ENCODE results near the gene ARID1B.

The ARID1B gene

DNA sequence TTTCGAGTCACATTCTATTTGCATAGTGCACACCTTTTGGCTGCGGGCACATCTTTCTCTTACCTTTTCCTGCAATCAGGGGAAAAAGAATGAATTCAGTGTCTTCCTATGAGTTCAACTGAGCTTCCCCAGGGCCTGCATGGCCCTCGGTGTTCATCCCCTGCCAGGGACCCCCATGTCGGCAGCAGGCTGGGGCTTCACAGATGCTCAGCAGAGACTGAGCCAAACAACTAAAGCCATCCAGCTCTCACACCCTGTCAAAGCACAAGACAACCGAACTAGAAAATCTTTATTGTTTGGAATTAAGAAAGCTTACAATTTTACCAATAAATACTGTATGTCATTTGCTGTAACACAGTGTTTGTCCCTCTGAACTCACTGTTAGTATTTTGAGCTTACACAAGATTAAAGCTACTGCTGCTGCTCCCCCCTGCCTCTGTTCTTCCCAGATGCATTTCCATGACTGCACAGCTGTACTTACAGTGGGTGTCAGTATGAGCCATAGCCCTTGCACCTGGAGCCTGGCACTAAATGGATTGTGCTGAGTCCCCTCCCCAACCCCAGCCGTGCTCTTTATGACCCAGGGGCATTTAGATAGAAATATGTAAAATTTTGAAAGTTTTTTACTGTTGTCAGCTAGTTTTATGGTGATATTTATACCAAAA lies 340.4 kb downstream of the ARID1B start:
- TF ChIP-seq TAF1 (IDR thresholded peaks at IDR 0.05; ENCODE audit: borderline replicate concordance, insufficient read depth, low read length) (no peak), POLR2AphosphoS5 (IDR thresholded peaks at IDR 0.05; ENCODE audit: low read depth, low read length) (no peak), SIN3A (IDR thresholded peaks at IDR 0.05; ENCODE audit: borderline replicate concordance, insufficient read depth, low read length) (no peak), FOXP2 (optimal IDR thresholded peaks at IDR 0.05; ENCODE audit: borderline replicate concordance, extremely low read depth, extremely low read length, insufficient read depth) (no peak), REST (IDR thresholded peaks at IDR 0.05; ENCODE audit: insufficient read depth in 1 of 2, low read depth in 2 of 2, low read length in 2 of 2) (no peak)

DNA sequence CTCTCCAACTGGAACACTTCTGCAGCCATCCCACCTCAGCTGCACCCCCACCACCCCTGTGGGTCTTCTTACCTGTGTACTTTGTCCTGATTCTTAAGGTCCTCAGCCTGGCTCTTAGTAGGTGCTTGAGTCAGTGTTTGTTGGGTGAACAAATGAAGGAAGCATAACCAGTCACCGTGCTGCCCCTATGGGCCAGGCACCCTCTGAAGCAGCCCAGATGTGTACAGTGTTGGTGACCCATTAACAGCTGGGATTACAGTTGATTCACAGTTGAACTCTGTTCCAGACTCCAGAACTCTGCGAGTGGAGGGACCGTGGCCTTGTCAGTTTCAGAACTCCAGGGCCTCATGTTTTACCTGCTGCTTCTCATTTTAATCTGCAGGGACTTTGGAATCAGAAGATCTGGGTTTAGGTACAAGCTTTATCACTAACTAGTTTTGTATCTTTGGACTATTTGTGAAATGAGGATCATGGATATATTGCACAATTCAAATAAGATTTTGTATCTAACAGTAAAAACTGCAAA lies 342.4 kb downstream of the ARID1B start:
- TF ChIP-seq FOXP2 (optimal IDR thresholded peaks at IDR 0.05; ENCODE audit: borderline replicate concordance, extremely low read depth, extremely low read length, insufficient read depth) (no peak), SIN3A (IDR thresholded peaks at IDR 0.05; ENCODE audit: borderline replicate concordance, insufficient read depth, low read length) (no peak), POLR2AphosphoS5 (IDR thresholded peaks at IDR 0.05; ENCODE audit: low read depth, low read length) (no peak), TAF1 (IDR thresholded peaks at IDR 0.05; ENCODE audit: borderline replicate concordance, insufficient read depth, low read length) (no peak), REST (IDR thresholded peaks at IDR 0.05; ENCODE audit: insufficient read depth in 1 of 2, low read depth in 2 of 2, low read length in 2 of 2) (no peak)

GRCh38 chr6:157120534-157121232 lies 343.5 kb downstream of the ARID1B start:
- no peak for TF ChIP-seq FOXP2 (optimal IDR thresholded peaks at IDR 0.05; ENCODE audit: borderline replicate concordance, extremely low read depth, extremely low read length, insufficient read depth)
- TF ChIP-seq TAF1 (IDR thresholded peaks at IDR 0.05; ENCODE audit: borderline replicate concordance, insufficient read depth, low read length) = no peak
- no peak for TF ChIP-seq REST (IDR thresholded peaks at IDR 0.05; ENCODE audit: insufficient read depth in 1 of 2, low read depth in 2 of 2, low read length in 2 of 2)
- no peak for TF ChIP-seq SIN3A (IDR thresholded peaks at IDR 0.05; ENCODE audit: borderline replicate concordance, insufficient read depth, low read length)
- no peak for TF ChIP-seq POLR2AphosphoS5 (IDR thresholded peaks at IDR 0.05; ENCODE audit: low read depth, low read length)

GRCh38 chr6:157121897-157122296 lies 344.7 kb downstream of the ARID1B start:
- no peak for TF ChIP-seq REST (IDR thresholded peaks at IDR 0.05; ENCODE audit: insufficient read depth in 1 of 2, low read depth in 2 of 2, low read length in 2 of 2)
